Uterus (tissue), 2 donors: Measurements from ENCODE around the gene TSPAN5.

ENCODE experiments used
- CTCF ChIP-seq, 4 experiments: fragments of 200-600 bp in 2 of 4; fragments of 450-650 bp in 2 of 4; sonication (generic) in 2 of 4; IDR thresholded peaks; one replicate each; pipeline ENCODE4 v1.5.1; 2016 to 2019; ENCODE audit warnings: antibody characterized with exemption in 4 of 4, mild to moderate bottlenecking in 2 of 4, moderate library complexity in 1 of 4
- POLR2A ChIP-seq, 2 donors: fragments of 450-650 bp; IDR thresholded peaks; one replicate each; pipeline ENCODE4 v1.6.1; 2016; ENCODE audit warnings: antibody characterized with exemption in 2 of 2, mild to moderate bottlenecking in 1 of 2, moderate library complexity in 1 of 2

GRCh38 chr4:98481167-98481566 is 177.2 kb downstream of the TSPAN5 start:
- TF ChIP-seq CTCF (IDR thresholded peaks at IDR 0.05) (no peak), POLR2A (IDR thresholded peaks at IDR 0.05) (no peak)
